DOHH2 (cell line): ENCODE data around the gene KDM4F.

ENCODE experiments used
- CTCF ChIP-seq: fragments of 200-600 bp; sonication (generic); IDR thresholded peaks from one replicate; pipeline ENCODE4 v1.5.1; 2014; ENCODE audit warnings: antibody characterized with exemption, mild to moderate bottlenecking, low read depth, low read length; ENCODE audit not compliant: poor library complexity, severe bottlenecking
- EZH2phosphoT487 ChIP-seq: fragments of 200-600 bp; sonication (generic); IDR thresholded peaks from 2 replicates; pipeline ENCODE4 v1.6.1; 2017; ENCODE audit warnings: borderline replicate concordance, mild to moderate bottlenecking, antibody characterized with exemption, low read length, moderate library complexity, mixed read lengths

GRCh38 chr11:95033051-95033450 is 16.2 kb upstream of the KDM4F start:
- TF ChIP-seq CTCF, result no peak
- TF ChIP-seq EZH2phosphoT487, result no peak
